Skeletal muscle satellite cell (primary cell): ENCODE measurements around the gene SEPTIN8.
A peak's percentile ranks its signal among the peaks of the same experiment; 100 is the strongest.

Source experiments
- H3K27me3 ChIP-seq: 2 replicates; pipeline ENCODE4 v1.7.0; 2013; ENCODE audit warnings: low read length; ENCODE audit not compliant: control insufficient read depth, insufficient read depth
- H3K36me3 ChIP-seq: 2 replicates; pipeline ENCODE4 v1.7.0; 2013; ENCODE audit warnings: mild to moderate bottlenecking, control low read depth, low read length; ENCODE audit not compliant: insufficient read depth
- H3K4me1 ChIP-seq: 2 replicates; pipeline ENCODE4 v1.7.0; 2013; ENCODE audit warnings: low read length; ENCODE audit not compliant: control insufficient read depth, insufficient read depth
- H3K4me2 ChIP-seq: 2 replicates; pipeline ENCODE4 v1.7.0; 2013; ENCODE audit warnings: mild to moderate bottlenecking, low read length
- H3K4me3 ChIP-seq: 2 replicates; pipeline ENCODE4 v1.7.0; 2013; ENCODE audit warnings: low read length
- H3K9ac ChIP-seq: 2 replicates; pipeline ENCODE4 v1.7.0; 2013; ENCODE audit warnings: mild to moderate bottlenecking, low read depth, low read length, moderate library complexity
- H3K9me3 ChIP-seq: replicated peaks from 2 replicates; pipeline ENCODE4 v1.7.0; 2013; ENCODE audit warnings: mild to moderate bottlenecking, control low read depth, low read length

Gene SEPTIN8

DNA sequence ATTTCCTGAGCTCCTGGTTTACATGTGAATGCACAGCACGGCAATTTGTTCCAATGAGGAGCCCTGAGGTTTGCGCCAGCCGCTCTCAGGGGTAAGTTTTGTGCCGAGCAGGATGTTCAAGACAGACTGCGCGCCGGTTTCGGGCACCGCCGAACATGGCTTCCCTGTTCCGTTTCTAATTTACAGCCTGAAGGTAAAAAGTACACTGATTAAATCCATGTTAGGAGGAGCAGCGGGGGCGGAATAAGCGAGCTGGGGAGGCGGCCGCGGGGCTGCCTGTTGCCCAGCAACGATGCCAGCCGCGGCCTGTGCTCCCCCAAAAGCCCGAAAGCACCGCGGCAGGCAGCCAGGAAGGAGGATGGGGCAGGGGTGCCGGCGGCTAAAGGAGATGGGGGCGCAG is 42.4 kb upstream of the SEPTIN8 start:
- Histone ChIP-seq H3K4me2 (no peak overlapping the region), H3K4me1 (peaks cover 6% of the 10 kb centered on the region), H3K9me3 (no peaks in the 10 kb centered on the region), H3K27me3 (no peaks in the 10 kb centered on the region), H3K36me3 (peaks cover 4% of the 10 kb centered on the region), H3K4me3 (no peak overlapping the region), H3K9ac (no peak overlapping the region)

DNA sequence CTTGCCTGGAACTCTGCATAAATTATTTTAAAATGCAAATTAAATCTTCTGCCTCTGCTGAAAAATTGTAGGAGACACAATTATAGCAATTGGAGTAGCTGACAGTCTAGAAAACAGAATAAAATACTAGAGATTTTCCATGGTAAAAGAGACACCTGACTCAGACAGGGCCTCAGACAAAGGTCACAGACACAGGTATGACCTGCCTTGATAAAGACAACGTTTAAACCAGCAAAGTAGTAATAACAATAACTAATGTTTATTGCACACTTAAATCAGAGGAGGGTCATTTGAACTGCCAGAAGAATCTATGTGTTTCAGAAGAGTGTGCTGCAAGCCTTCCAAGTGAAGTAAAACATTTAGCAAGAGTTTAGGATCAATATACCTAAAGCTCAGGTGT is 40.0 kb upstream of the SEPTIN8 start:
- H3K9me3 ChIP-seq = no peaks in the 10 kb centered on the region
- H3K36me3 ChIP-seq = no peaks in the 10 kb centered on the region
- peaks cover 22% of the 10 kb centered on the region for H3K27me3 ChIP-seq
- H3K4me3 ChIP-seq = no peak overlapping the region
- peaks cover 12% of the 10 kb centered on the region for H3K4me1 ChIP-seq
- H3K9ac ChIP-seq = no peak overlapping the region
- no peak overlapping the region for H3K4me2 ChIP-seq

DNA sequence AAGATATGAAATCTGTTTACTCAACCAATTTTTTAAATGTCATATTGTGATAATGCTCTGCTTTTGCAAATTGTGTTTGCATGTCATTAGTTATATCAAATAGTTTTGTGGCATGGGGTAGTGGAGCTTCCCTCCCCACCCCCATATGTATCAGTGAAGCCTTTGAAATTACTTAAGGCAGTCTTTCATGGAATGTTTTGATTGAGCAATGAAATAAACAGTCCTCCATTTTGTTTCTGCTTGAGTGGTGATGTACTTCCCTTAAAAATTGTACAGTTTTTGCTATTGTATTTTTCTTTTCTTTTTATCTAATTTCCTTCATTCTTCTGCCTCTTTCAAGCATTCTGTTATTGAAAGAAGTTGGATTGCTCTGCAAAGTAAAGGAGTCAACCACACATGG is 39.5 kb upstream of the SEPTIN8 start:
- H3K9me3 ChIP-seq = no peaks in the 10 kb centered on the region
- no peak overlapping the region for H3K4me3 ChIP-seq
- peaks cover 27% of the 10 kb centered on the region for H3K27me3 ChIP-seq
- H3K4me1 ChIP-seq = peaks cover 12% of the 10 kb centered on the region
- no peak overlapping the region for H3K4me2 ChIP-seq
- H3K9ac ChIP-seq = no peak overlapping the region
- no peaks in the 10 kb centered on the region for H3K36me3 ChIP-seq

DNA sequence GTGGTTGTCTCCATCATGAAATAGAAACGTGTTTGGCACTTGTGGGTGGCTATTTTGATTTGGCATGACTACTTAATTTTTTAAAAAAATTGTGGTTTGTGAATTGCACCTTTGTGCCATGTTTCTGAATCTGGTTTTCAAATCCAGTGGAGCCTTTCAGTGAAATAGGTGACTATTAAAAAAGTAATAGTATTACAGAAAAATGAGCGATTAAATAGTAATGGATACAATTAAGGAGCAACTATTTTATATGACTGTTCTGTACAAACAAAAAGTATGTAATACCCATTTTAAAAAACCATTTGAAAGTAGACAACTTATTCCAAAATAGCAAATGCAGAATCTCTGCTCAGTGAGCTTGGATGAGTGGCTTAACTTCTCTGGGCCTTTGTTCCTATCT is 39.0 kb upstream of the SEPTIN8 start:
- Histone ChIP-seq H3K9me3 (no peaks in the 10 kb centered on the region), H3K27me3 (peaks cover 32% of the 10 kb centered on the region), H3K4me2 (no peak overlapping the region), H3K4me1 (peaks cover 12% of the 10 kb centered on the region), H3K9ac (no peak overlapping the region), H3K36me3 (no peaks in the 10 kb centered on the region), H3K4me3 (no peak overlapping the region)

DNA sequence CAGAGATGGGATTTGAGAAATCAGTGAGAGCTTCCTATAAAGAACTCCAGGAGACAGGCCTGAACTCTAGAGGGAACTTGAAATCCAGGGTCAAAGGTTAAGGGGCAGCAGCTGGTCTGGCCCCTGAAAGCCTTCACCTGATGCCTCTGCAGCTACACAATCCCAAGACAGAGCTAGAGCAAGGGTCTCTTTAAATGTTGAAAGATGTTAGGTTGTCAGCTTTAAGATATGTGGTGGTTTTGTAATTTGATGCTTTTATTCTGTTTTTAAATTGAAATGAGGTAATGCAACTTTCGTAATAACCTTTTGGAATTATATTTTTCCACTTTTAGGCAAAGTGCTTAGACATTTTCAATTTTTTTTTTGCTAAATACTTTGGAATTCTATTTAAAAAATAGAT is 38.4 kb upstream of the SEPTIN8 start:
- no peak overlapping the region for H3K9ac ChIP-seq

DNA sequence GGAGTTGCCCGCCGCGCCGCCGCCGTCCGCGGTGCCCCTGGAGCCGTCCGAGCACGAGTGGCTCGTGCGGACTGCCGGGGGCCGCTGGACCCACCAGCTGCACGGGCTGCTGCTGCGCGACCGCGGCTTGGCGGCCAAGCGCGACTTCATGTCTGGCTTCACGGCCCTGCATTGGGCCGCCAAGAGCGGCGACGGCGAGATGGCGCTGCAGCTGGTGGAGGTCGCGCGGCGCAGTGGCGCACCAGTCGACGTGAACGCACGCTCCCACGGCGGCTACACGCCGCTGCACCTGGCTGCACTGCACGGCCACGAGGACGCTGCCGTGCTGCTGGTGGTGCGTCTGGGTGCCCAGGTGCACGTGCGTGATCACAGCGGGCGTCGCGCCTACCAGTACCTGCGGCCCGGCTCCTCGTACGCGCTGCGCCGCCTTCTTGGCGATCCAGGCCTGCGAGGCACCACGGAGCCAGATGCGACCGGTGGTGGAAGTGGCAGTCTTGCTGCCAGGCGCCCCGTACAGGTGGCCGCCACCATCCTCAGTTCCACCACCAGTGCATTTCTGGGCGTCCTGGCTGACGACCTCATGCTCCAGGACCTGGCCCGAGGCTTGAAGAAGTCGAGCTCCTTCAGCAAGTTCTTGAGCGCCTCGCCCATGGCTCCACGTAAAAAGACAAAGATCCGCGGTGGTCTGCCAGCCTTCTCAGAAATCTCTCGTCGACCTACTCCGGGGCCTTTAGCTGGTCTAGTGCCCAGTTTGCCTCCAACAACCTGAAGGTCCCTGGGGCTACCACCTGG is 37.7 kb upstream of the SEPTIN8 start:
- H3K9ac ChIP-seq = no peak overlapping the region

More for the DNA sequence above, 38.4 kb upstream of the SEPTIN8 start:
- H3K4me1 ChIP-seq = peaks cover 12% of the 10 kb centered on the region
- H3K4me3 ChIP-seq = no peak overlapping the region
- H3K36me3 ChIP-seq = no peaks in the 10 kb centered on the region
- H3K4me2 ChIP-seq = no peak overlapping the region
- peaks cover 32% of the 10 kb centered on the region for H3K27me3 ChIP-seq
- no peaks in the 10 kb centered on the region for H3K9me3 ChIP-seq

DNA sequence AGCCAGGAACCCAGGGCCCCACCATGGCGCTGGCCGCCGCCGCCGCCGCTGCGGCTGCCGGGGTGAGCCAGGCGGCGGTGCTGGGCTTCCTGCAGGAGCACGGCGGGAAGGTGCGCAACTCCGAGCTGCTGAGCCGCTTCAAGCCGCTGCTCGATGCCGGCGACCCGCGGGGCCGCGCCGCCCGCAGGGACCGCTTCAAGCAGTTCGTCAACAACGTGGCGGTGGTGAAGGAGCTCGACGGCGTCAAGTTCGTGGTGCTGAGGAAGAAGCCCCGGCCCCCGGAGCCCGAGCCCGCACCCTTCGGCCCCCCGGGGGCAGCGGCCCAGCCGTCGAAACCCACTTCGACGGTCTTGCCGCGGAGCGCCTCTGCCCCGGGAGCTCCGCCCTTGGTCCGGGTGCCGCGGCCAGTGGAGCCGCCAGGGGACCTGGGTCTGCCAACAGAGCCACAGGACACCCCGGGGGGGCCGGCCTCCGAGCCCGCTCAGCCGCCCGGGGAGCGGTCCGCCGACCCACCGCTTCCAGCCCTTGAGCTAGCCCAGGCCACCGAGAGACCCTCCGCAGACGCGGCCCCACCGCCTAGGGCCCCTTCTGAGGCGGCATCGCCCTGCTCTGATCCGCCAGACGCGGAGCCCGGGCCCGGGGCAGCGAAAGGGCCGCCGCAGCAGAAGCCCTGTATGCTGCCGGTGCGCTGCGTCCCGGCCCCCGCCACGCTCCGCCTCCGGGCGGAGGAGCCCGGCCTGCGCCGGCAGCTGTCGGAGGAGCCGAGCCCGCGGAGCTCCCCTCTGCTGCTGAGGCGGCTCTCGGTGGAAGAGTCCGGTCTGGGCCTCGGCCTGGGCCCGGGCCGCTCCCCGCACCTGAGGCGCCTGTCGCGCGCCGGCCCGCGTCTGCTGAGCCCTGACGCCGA is 36.8 kb upstream of the SEPTIN8 start:
- Histone ChIP-seq H3K9ac (no peak overlapping the region), H3K4me2 (peak overlapping the region; percentile 75), H3K36me3 (no peaks in the 10 kb centered on the region), H3K4me1 (peaks cover 12% of the 10 kb centered on the region), H3K9me3 (no peaks in the 10 kb centered on the region), H3K4me3 (peak overlapping the region; percentile 56), H3K27me3 (peaks cover 42% of the 10 kb centered on the region)

More for the DNA sequence above, 37.7 kb upstream of the SEPTIN8 start:
- no peaks in the 10 kb centered on the region for H3K9me3 ChIP-seq
- peaks cover 36% of the 10 kb centered on the region for H3K27me3 ChIP-seq
- H3K4me3 ChIP-seq = no peak overlapping the region
- peak overlapping the region; percentile 75 for H3K4me2 ChIP-seq
- H3K36me3 ChIP-seq = no peaks in the 10 kb centered on the region
- H3K4me1 ChIP-seq = peaks cover 12% of the 10 kb centered on the region

DNA sequence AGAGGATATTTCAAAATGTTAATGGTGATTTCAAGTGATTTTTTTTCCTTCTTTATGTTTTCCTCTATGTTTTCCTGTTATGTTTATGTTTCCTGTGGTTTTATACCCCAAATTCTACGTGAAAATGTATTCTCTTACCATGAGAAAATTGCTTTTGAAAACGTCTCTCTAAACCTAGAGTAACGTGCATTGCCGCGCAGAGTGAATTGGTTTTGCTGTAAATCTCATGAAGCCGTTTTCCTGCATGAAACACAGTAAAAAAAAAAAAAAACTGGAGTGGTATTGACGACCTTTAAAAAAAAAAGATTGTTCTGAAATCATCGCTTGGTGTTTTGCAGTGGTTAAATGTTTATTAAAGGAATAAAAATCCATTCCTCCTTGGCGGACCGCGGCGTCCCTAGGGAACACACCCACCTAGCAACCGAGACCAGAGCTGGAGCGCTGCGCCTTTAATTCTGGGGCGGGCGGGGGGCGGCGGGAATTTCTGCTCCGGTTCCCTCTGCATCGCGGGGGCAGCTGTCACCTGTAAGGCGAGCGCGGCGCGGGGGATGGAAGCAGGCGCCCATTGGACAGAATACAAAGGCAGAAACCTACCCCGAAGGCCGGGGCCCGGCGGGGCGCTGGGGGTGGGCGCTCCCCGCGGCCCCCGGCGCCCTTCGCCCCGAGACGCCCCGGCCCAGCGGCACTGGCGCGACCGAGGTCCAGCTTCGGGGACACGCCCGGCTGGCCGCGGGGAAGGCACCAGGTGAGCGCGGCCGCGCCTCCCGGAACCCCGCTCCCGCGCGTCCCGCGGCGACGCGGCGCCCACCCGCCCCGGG is 36.0 kb upstream of the SEPTIN8 start, which contains the start of gene SOWAHA:
Gene SOWAHA (plus strand): TSS at position 522 of the 818 bp plus-strand sequence. CDS start 320 bp downstream, outside the sequence.
- H3K27me3 ChIP-seq = peaks cover 43% of the 10 kb centered on the region
- no peaks in the 10 kb centered on the region for H3K9me3 ChIP-seq
- H3K9ac ChIP-seq = no peak within 1 kb of the TSS
- peaks cover 12% of the 10 kb centered on the region for H3K4me1 ChIP-seq
- no peaks in the 10 kb centered on the region for H3K36me3 ChIP-seq
- peak within 1 kb of the TSS; percentile 56 for H3K4me3 ChIP-seq
- H3K4me2 ChIP-seq = peak within 1 kb of the TSS; percentile 75

DNA sequence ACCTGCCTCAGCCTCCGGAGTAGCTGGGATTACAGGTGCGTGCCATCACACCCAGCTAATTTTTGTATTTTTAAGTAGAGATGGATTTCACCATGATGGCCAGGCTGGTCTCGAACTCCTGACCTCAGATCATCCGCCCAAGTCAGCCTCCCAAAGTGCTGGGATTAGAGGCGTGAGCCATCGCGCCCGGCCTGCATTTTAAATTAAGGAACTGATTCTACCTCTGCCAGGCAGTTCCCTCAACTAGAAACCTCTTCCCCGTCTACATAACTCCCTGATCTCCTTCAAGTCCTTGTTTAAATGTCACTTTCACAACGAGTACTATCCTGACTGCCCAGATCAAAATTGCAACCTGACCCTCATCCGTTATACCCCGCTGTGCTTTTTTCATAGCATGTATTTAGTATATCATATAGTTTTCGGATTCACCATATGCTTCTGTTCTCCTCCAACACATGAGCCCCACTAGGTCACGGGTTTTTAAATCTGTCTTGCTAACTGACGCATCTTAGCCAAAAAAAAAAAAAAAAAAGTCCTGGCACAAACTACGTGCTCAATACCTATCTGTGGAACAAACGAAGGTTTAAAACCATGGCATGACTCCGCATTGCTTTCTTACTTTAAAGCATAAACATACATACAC is 35.2 kb upstream of the SEPTIN8 start:
- peaks cover 47% of the 10 kb centered on the region for H3K27me3 ChIP-seq

DNA sequence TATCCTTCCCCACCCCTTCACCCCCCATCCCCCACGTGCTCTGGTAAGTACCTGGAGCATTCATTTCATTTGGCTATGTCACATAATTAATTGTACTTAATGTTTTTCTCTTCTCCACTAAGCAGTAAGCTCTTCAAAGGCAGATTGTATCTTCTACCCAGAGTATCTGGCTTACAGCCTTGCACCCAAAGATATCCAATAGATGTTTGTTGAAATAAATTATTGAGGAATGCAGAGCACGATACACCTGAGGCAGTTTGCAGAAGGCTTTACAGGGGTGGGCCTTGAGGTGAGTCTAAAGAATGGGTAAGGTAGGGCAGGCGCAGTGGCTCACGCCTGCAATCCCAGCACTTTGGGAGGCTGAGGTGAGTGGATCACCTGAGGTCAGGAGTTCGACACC is 33.6 kb upstream of the SEPTIN8 start:
- Histone ChIP-seq H3K9ac (no peak overlapping the region), H3K9me3 (no peaks in the 10 kb centered on the region), H3K4me2 (no peak overlapping the region), H3K27me3 (peaks cover 47% of the 10 kb centered on the region), H3K36me3 (no peaks in the 10 kb centered on the region), H3K4me3 (no peak overlapping the region), H3K4me1 (peaks cover 12% of the 10 kb centered on the region)

More for the DNA sequence above, 35.2 kb upstream of the SEPTIN8 start:
- H3K9ac ChIP-seq = no peak overlapping the region
- no peak overlapping the region for H3K4me2 ChIP-seq
- no peaks in the 10 kb centered on the region for H3K36me3 ChIP-seq
- peaks cover 12% of the 10 kb centered on the region for H3K4me1 ChIP-seq
- H3K4me3 ChIP-seq = no peak overlapping the region
- no peaks in the 10 kb centered on the region for H3K9me3 ChIP-seq
